Head of caudate nucleus (tissue), 42 donors: ENCODE results near the gene PPP1R18.
"Not testable (repeated sequence)": the region's sequence is repeated elsewhere in the genome, so short reads cannot be mapped to it uniquely, and the experiment has no call there.

Source experiments
- DNase-seq, 42 donors: peaks; one replicate each; pipeline versions ENCODE4 v3.0.0 to v3.0.0-alpha.2; 2020 to 2021; ENCODE audit warnings: mixed read lengths in 7 of 42
- intact Hi-C: fragments of 100-400 bp; cut with DNase I; formaldehyde crosslinking; loops from one replicate; pipeline ENCODE4 v1.15.0; 2022

Gene PPP1R18, protein sequence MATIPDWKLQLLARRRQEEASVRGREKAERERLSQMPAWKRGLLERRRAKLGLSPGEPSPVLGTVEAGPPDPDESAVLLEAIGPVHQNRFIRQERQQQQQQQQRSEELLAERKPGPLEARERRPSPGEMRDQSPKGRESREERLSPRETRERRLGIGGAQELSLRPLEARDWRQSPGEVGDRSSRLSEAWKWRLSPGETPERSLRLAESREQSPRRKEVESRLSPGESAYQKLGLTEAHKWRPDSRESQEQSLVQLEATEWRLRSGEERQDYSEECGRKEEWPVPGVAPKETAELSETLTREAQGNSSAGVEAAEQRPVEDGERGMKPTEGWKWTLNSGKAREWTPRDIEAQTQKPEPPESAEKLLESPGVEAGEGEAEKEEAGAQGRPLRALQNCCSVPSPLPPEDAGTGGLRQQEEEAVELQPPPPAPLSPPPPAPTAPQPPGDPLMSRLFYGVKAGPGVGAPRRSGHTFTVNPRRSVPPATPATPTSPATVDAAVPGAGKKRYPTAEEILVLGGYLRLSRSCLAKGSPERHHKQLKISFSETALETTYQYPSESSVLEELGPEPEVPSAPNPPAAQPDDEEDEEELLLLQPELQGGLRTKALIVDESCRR

DNA sequence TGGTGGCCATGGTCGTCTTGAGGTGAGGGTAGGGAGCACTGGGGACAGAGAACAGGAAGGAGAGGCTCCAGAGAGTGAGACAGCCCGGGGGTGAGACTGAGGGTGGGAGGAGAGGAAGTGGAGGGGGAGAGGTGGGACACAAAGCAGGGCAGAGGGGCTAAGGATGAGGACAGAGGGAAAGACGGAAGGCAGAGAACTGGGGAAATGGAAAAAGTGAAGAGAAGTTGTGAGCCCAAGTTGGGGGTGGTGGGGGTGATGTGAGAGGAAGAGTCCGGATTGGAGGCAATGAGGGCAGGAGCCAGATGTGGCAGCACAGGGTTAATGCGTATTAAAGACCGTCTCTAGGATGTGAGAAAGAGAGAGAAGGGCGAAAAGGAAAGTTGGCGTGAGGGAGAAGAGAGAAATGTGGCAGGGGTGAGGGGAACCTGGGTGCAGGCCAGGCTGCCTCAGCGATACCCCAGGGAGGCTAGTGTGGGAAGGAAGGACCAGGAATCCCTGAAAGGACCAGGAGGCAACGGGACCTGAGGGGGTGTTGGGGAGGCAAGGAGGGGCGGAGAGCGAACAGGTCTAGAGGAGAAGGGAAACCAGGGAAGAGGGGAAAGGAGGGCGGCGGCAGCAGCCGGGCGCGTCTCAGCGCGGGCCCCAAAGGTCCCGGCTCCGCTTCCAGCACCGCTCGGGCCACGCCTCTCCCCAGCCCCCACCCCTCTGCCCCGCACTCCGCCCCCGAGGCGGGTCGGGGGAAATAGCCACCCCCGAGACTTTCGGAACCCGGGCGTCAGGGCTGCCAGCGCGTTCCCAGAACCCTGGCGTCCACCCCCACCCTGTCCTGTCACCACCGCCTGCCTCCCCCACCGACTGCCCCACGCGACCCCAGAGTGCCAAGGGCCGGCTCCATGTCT lies at the start of gene PPP1R18:
PPP1R18 (minus strand) TSS at position 637 of the 899 bp plus-strand sequence; CDS start at position 10, 627 bp downstream.
- peak in 41 of 42 donors; percentile 14 to 78 (median 55) for DNase-seq
- intact Hi-C loops = no loop called here

- intact Hi-C loops = no loop called here
- no peak for DNase-seq
Measured at GRCh38 chr6:30735668-30736314, 49.3 kb upstream of the PPP1R18 start.

- intact Hi-C loops = no loop called here
- DNase-seq = no peak
Measured at GRCh38 chr6:30732237-30732943, 45.9 kb upstream of the PPP1R18 start.

DNA sequence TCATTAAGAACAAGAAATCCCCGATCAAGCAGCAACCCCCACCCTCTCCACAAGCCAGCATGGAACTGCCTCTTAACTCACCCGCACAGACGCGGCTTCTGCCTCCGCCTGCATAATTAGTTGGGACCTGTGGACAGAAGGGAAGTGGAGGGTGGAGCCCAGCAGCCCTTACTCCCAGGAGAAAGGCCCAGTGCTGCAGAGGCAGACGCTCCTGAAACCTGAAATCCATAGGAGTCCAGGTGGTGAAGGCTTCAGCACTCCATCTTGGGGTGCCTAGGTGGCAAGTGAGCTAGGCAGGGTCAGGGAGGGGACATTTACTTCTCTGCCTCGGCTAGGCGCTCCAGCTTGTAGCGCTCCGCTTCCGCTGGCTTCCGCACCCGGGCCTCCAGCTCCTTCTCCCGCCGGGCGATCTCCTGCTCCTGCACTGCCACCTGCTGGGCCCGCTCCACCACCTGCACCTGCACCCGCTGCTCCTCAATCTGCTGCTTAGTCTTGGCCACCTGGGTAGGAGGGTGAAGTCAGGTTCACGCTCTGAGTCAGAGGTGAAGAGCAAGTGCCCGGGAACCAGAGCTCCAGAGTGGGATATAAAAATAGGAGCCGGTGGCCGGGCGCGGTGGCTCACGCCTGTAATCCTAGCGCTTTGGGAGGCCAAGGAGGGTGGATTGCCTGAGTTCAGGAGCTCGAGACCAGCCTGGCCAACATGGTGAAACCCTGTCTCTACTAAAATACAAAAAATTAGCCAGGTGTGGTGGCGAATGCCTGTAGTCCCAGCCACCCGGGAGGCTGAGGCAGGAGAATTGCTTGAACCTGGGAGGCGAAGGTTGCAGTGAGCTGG lies 44.4 kb upstream of the PPP1R18 start:
- peak; percentile 56 to 93 (median 80) for DNase-seq
- intact Hi-C loops = no loop called here

- no peak for DNase-seq
- intact Hi-C loops = no loop called here
Measured at GRCh38 chr6:30727920-30728553, 41.6 kb upstream of the PPP1R18 start.

GRCh38 chr6:30726506-30727413 lies 40.3 kb upstream of the PPP1R18 start:
- no peak for DNase-seq
- intact Hi-C loops = no loop called here

DNA sequence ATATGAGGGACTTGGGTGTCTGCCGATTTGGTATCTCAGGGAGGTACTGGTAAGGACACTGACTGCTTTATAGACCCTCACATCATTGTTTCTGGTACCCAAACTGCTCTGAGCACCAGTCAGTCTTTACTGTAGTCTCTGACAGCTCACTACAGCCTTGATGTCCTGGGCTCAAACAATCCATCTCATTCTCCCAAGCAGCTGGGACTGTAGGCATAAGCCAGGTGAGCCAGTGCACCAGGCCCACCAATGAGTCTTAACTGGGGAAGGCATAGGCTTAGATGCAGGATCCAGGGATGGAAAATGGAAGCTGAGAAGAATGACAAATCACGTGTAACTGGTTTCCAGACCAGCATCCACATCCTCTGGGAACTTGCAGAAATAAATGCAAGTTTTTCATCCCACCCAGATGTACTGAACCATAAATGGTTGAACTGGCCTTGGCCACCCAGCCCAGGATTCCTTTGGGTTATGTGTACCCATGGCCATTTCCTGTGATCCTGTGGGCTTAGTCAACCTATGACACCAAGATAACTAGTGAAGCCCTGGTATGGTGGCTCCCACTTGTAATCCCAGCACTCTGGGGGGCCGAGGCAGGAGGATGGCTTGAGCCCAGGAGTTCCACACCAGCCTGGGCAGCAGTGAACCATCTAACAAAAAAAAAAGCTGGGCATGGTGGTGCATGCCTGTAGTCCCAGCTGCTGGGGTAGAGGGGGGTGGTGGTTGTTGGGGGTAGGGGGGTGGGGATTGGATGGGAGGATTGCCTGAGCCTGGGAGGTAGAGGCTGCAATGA lies 39.5 kb upstream of the PPP1R18 start:
- DNase-seq = no peak
- intact Hi-C loops = no loop called here

- DNase-seq = peak in 2 of 42 donors; percentile 16 to 40
- intact Hi-C loops = loop anchor here (5.0 kb wide), 1 partner anchor 108 kb away; the partner anchor contains the start of genes MRPS18B and PPP1R10
Measured at GRCh38 chr6:30724906-30725667, 38.6 kb upstream of the PPP1R18 start.

GRCh38 chr6:30723843-30724741 lies 37.6 kb upstream of the PPP1R18 start:
- not testable (repeated sequence) for DNase-seq
- intact Hi-C loops = loop anchor here (5.0 kb wide), 1 partner anchor 107 kb away; the partner anchor contains the start of genes MRPS18B and PPP1R10

DNA sequence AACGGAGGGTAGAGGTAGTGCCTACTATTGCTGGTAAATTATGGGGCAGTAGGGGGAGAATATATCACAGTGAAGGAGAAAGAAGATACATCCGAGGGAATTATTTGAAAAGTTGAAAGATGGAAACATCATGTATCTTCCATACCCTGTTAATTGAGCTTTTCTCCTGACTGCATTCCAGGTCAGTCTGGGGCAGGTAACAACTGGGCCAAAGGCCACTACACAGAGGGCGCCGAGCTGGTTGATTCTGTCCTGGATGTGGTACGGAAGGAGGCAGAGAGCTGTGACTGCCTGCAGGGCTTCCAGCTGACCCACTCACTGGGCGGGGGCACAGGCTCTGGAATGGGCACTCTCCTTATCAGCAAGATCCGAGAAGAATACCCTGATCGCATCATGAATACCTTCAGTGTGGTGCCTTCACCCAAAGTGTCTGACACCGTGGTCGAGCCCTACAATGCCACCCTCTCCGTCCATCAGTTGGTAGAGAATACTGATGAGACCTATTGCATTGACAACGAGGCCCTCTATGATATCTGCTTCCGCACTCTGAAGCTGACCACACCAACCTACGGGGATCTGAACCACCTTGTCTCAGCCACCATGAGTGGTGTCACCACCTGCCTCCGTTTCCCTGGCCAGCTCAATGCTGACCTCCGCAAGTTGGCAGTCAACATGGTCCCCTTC lies 36.9 kb upstream of the PPP1R18 start:
- intact Hi-C loops = loop anchor here (5.0 kb wide), 1 partner anchor 106 kb away; the partner anchor contains the start of genes MRPS18B and PPP1R10
- peak in 1 of 42 donors; percentile 41 for DNase-seq

DNA sequence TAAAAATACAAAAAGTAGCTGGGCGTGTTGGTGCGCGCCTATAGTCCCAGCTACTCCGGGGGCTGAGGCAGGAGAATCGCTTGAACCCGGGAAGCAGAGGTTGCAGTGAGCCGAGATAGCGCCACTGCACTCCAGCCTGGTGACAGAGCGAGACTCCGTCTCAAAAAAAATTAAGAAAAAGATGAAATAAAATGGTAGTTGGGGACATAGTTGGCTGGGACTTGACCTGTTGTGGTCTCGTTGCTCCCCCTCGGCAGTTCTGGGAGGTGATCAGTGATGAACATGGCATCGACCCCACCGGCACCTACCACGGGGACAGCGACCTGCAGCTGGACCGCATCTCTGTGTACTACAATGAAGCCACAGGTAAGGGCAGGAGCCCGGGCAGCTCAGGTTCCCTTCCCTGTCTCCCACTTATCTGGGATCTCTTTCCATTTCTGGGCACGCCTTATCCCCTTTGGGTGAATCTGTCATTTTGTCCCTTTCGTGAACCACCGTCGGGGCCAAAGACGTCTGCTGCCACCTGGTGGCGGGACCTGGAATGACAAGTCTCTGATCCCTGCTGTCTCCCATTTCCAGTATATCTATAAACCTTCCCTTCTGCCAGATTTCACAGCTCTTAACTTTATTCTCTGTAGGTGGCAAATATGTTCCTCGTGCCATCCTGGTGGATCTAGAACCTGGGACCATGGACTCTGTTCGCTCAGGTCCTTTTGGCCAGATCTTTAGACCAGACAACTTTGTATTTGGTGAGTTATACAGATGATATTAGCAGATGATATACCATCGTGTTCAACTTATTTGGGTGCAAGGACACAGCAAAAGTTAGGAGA lies 36.1 kb upstream of the PPP1R18 start:
- intact Hi-C loops = loop anchor here (1.0 to 5.0 kb wide), 2 partner anchors 43 to 105 kb away; partner anchors contain the start of genes MRPS18B and PPP1R10
- peak; percentile 43 to 95 (median 86) for DNase-seq

DNA sequence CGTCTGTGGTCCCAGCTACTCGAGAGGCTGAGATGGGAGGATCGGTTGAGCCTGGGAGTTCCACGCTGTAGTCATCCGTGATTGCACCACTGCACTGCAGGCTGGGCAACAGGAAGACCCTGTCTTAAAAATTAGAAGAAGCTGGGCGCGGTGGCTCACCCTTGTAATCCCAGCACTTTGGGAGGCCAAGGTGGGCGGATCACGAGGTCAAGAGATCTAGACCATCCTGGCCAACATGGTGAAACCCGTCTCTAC lies 35.5 kb upstream of the PPP1R18 start:
- intact Hi-C loops = loop anchor here (1.0 to 5.0 kb wide), 2 partner anchors 43 to 105 kb away; partner anchors contain the start of genes MRPS18B and PPP1R10
- DNase-seq = peak in 4 of 42 donors; percentile 4 to 45 (median 22)
